GM19463 (cell line): Measurements from ENCODE around the gene BTBD2.
"Not testable (repeated sequence)": the region's sequence is repeated elsewhere in the genome, so short reads cannot be mapped to it uniquely, and the experiment has no call there.

Experiments used
- ATAC-seq: cut with Tn5 transposase; IDR thresholded peaks from one replicate; pipeline ENCODE4 v1.9.1; 2021; ENCODE audit warnings: mild to moderate bottlenecking, moderate library complexity; ENCODE audit not compliant: unreplicated experiment

The BTBD2 gene

DNA sequence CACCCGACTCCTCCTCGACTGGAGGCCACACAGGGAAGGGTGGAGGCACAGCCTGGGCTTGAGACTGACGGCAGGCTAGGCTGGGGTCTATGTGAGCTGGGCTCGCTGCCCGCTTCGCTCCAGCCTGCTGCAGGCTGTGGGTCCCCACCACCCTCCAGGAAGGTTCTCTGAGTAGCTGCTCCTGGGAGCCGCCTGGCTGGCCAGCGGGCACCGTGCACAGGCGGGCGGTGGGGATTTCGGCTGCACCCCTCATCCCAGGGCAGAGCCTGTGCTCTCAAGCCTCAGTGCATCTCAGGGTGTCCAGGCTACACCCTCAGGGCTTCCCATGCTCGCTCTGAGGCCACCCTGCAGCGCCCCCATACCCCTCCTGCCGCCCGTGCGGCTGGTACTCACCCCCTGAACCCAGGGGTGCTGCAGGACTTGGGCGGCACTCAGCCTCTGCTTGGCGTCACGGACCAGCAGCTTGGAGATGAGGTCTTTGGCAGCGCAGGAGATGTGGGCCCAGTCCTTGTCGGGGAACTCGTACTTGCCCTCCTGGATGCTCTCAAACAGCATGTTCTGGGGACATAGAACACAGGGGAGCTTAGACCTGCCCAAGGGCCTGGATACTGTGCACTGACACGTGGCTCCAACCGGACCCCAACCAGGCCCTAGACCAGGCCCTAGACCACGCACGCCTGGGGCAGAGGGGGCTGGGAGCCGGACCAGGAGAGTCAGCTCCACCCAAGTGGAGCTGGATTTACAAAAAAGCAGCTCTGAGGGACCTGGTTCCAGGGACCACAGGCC is 25.3 kb upstream of the BTBD2 start:
- ATAC-seq = no peak

GRCh38 chr19:2039959-2040646 is 24.6 kb upstream of the BTBD2 start:
- no peak for ATAC-seq

- ATAC-seq = no peak
Measured at GRCh38 chr19:2039089-2039958, 23.8 kb upstream of the BTBD2 start.

DNA sequence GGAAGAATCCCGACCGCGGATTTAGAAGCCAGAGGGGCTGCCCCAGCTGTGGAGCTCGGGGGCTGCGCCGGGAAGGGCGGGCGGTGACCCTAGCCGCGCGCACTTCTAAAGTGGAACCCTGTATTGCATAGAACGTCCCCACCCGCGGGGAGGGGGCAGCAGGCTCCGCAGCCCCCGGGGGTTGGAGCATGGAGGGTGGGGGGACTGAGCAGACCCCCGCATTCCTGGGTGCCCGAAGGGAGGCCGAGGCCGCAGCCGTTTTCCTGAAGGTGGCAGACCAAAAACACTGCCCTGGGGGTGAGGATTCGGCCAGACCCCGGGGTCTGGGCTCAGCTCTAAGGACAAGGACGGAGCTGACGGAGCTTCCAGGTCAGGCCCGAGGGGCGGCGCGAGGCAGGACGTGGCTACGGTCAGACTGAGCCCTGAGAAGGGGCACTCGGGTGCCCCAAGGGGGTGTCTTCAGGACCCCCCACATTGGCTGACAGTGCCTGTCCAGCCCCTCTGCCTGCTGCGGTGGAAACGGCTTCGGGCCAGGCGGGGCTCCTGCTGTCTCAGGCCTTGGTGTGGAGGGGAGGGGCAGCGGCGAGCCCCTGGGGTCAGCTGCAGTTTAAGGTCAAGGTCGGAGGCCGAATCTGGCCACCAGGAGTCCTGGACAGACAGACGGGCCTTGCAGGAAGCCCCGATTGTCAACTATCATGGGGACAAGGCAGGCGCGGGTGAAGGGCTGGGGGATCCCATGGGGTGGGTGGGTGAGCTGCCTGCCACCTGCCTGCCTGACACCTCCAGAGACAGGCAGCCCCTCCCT is 23.0 kb upstream of the BTBD2 start:
- ATAC-seq = no peak

- ATAC-seq = no peak
Measured at GRCh38 chr19:2037651-2038255, 22.2 kb upstream of the BTBD2 start.

DNA sequence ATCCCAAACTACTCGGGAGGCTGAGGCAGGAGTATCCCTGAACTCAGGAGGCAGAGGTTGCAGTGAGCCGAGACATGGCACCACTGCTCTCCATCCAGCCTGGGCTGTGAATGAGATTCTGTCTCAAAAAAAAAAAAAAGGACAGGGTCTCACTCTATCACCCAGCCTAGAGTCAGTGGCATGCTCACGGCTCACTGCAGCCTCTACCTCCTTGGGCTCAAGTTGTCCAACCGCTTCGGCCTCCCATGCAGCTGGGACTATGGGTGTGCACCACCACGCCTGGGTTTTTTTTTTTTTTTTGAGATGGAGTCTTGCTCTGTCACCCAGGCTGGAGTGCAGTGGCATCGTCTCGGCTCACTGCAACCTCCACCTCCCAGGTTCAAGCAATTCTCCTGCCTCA is 20.9 kb upstream of the BTBD2 start:
- no peak for ATAC-seq

GRCh38 chr19:2035590-2035991 is 20.1 kb upstream of the BTBD2 start:
- no peak for ATAC-seq

GRCh38 chr19:2034729-2035589 is 19.4 kb upstream of the BTBD2 start:
- ATAC-seq = no peak

GRCh38 chr19:2034253-2034652 is 18.7 kb upstream of the BTBD2 start:
- ATAC-seq = not testable (repeated sequence)

- ATAC-seq = no peak
Measured at GRCh38 chr19:2033825-2034159, 18.3 kb upstream of the BTBD2 start.

GRCh38 chr19:2033115-2033824 is 17.8 kb upstream of the BTBD2 start:
- no peak for ATAC-seq

GRCh38 chr19:2032296-2032941 is 16.9 kb upstream of the BTBD2 start:
- no peak for ATAC-seq

DNA sequence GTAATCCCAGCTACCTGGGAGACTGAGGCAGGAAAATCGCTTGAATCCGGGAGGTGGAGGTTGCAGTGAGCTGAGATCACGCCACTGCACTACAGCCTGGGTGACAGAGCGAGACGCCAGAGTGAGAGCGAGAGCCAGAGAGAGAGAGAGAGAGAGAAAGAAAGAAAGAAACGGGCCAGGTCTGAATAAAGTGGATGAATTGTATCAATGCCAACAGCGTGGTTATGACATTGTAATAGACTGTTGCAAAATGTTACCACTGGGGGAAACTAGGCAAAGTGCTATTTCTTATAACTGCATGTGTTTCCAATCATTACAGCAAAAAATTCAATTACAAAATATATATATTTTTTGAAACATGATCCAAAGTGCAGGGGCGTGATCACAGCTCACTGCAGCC is 11.8 kb upstream of the BTBD2 start:
- ATAC-seq = no peak

- no peak for ATAC-seq
Measured at GRCh38 chr19:2026770-2027169, 11.3 kb upstream of the BTBD2 start.

- no peak for ATAC-seq
Measured at GRCh38 chr19:2022289-2022688, 6.8 kb upstream of the BTBD2 start.

DNA sequence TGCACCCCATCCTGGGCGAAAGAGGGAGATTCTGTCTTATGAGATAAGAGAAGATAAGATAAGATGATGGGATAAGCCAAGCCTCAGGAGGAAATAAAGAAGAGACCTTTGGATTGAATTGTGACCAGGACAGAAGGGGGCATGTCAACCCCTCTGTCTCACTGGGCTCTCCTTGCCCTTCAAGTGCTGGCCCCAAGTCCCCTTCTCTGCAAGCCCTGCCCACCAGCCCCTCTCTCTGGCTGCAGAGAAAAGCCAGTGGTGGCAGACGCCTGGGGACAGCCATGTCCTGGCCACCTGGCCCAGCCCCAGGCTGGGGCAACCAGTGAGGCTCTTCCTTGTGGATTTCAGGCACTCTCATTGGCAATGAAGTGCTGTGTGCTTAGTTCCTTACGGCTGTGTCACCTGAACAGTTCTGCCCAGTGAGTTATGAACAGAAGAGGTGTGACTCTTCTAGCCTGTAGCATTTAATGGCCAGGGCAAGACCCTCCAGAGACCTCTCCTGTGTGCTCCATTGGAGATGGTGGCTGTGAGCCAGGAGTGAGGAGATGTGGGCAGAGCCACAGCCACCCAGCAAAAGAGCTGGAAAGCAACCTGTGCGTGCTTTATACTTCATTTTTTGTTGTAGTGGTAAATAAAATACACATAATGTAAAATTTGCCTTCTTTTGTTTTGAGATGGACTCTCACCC is 6.1 kb upstream of the BTBD2 start:
- no peak for ATAC-seq

- no peak for ATAC-seq
Measured at GRCh38 chr19:2018752-2019151, 3.2 kb upstream of the BTBD2 start.
